H9 (cell line): ENCODE data around the gene RCAN2. TPM values are rescaled to one million over a fixed set of nuclear protein-coding genes. Genes with fewer than 3 reads are reported as not detected.

ENCODE experiments used
- DNase-seq: peaks from one replicate; pipeline ENCODE4 v3.0.0-alpha.2; 2017
- H2AFZ ChIP-seq: one replicate; pipeline ENCODE4 v1.6.1; 2013; ENCODE audit warnings: mild to moderate bottlenecking, low read length, control low read depth, moderate library complexity
- H2AK5ac ChIP-seq: 2 replicates; pipeline ENCODE4 v1.6.1; 2013; ENCODE audit warnings: low read length, control low read depth, mixed read lengths; ENCODE audit not compliant: insufficient read length
- H2BK120ac ChIP-seq: one replicate; pipeline ENCODE4 v1.6.1; 2013; ENCODE audit warnings: low read depth, mild to moderate bottlenecking, low read length, control low read depth, inconsistent platforms; ENCODE audit not compliant: poor library complexity, severe bottlenecking
- H2BK12ac ChIP-seq: 2 replicates; pipeline ENCODE4 v1.6.1; 2013; ENCODE audit warnings: low read length, control low read depth, mixed read lengths, low read depth; ENCODE audit not compliant: insufficient read length
- H2BK15ac ChIP-seq: 2 replicates; pipeline ENCODE4 v1.6.1; 2013; ENCODE audit warnings: low read depth, low read length, control low read depth
- H2BK20ac ChIP-seq: one replicate; pipeline ENCODE4 v1.6.1; 2013; ENCODE audit warnings: low read depth, mild to moderate bottlenecking, low read length, control low read depth, inconsistent platforms; ENCODE audit not compliant: poor library complexity, severe bottlenecking
- H2BK5ac ChIP-seq: 2 replicates; pipeline ENCODE4 v1.6.1; 2013; ENCODE audit warnings: low read length, control low read depth, mixed read lengths; ENCODE audit not compliant: insufficient read length
- H3K14ac ChIP-seq: 2 replicates; pipeline ENCODE4 v1.6.1; 2013; ENCODE audit warnings: low read length, control low read depth; ENCODE audit not compliant: insufficient read depth
- H3K18ac ChIP-seq: 2 replicates; pipeline ENCODE4 v1.6.1; 2013; ENCODE audit warnings: low read depth, mild to moderate bottlenecking, mixed read lengths, low read length, control low read depth; ENCODE audit not compliant: insufficient read length
- H3K23ac ChIP-seq: 2 replicates; pipeline ENCODE4 v1.6.1; 2013; ENCODE audit warnings: low read length, control low read depth, mixed read lengths, low read depth; ENCODE audit not compliant: insufficient read length
- H3K23me2 ChIP-seq: 2 replicates; pipeline ENCODE4 v1.6.1; 2013; ENCODE audit warnings: low read depth, mild to moderate bottlenecking, mixed read lengths, low read length, control low read depth; ENCODE audit not compliant: insufficient read length, poor library complexity, severe bottlenecking
- H3K27ac ChIP-seq: 2 replicates; pipeline ENCODE4 v1.5.1; 2013; ENCODE audit warnings: low read length, control low read depth, mixed read lengths, low read depth; ENCODE audit not compliant: insufficient read length
- H3K27me3 ChIP-seq: 2 replicates; pipeline ENCODE4 v1.6.1; 2013; ENCODE audit warnings: low read length, control low read depth, inconsistent platforms; ENCODE audit not compliant: insufficient read depth
- H3K4ac ChIP-seq: 2 replicates; pipeline ENCODE4 v1.6.1; 2013; ENCODE audit warnings: low read depth, mild to moderate bottlenecking, control low read depth, inconsistent platforms, low read length, moderate library complexity
- H3K4me1 ChIP-seq: 2 replicates; pipeline ENCODE4 v1.6.1; 2013; ENCODE audit warnings: low read length, control low read depth, inconsistent platforms; ENCODE audit not compliant: insufficient read depth
- H3K4me2 ChIP-seq: 2 replicates; pipeline ENCODE4 v1.6.1; 2013; ENCODE audit warnings: low read length, control low read depth, mixed read lengths; ENCODE audit not compliant: insufficient read length, insufficient read depth
- H3K56ac ChIP-seq: 2 replicates; pipeline ENCODE4 v1.6.1; 2013; ENCODE audit warnings: low read depth, mild to moderate bottlenecking, mixed read lengths, low read length, control low read depth; ENCODE audit not compliant: insufficient read length
- H3K79me1 ChIP-seq: 2 replicates; pipeline ENCODE4 v1.6.1; 2013; ENCODE audit warnings: low read depth, mild to moderate bottlenecking, moderate library complexity, low read length, control low read depth, inconsistent platforms; ENCODE audit not compliant: insufficient read depth, poor library complexity, severe bottlenecking
- H3K79me2 ChIP-seq: 2 replicates; pipeline ENCODE4 v1.6.1; 2013; ENCODE audit warnings: low read length, control low read depth, inconsistent platforms; ENCODE audit not compliant: insufficient read depth
- H3K9ac ChIP-seq: 2 replicates; pipeline ENCODE4 v1.6.1; 2013; ENCODE audit warnings: low read length, control low read depth, mixed read lengths; ENCODE audit not compliant: insufficient read length; ENCODE audit errors: extremely low read depth
- H3K9me3 ChIP-seq: one replicate; pipeline ENCODE4 v1.6.1; 2013; ENCODE audit warnings: low read depth, low read length, inconsistent platforms; ENCODE audit not compliant: control insufficient read depth
- H3T11ph ChIP-seq: one replicate; pipeline ENCODE4 v1.6.1; 2013; ENCODE audit warnings: mild to moderate bottlenecking, low read length, control low read depth, inconsistent platforms
- H4K20me1 ChIP-seq: one replicate; pipeline ENCODE4 v1.6.1; 2013; ENCODE audit not compliant: control insufficient read depth, insufficient read length, insufficient read depth
- H4K5ac ChIP-seq: 2 replicates; pipeline ENCODE4 v1.6.1; 2013; ENCODE audit warnings: low read depth, mild to moderate bottlenecking, mixed read lengths, low read length, control low read depth; ENCODE audit not compliant: insufficient read length
- H4K8ac ChIP-seq: replicated peaks from 2 replicates; pipeline ENCODE4 v1.6.1; 2013; ENCODE audit warnings: low read length, control low read depth, mixed read lengths, low read depth; ENCODE audit not compliant: insufficient read length
- H4K91ac ChIP-seq: 2 replicates; pipeline ENCODE4 v1.6.1; 2013; ENCODE audit warnings: low read depth, mild to moderate bottlenecking, moderate library complexity, mixed read lengths, low read length, control low read depth; ENCODE audit not compliant: insufficient read length
- H3K27ac Mint-ChIP-seq, 3 experiments: 2 replicates in 2 of 3; 3 replicates in 1 of 3; pipeline ENCODE4 v1.8.0; 2020 to 2021; ENCODE audit warnings: mixed read lengths in 3 of 3, mild to moderate bottlenecking in 1 of 3, moderate library complexity in 1 of 3
- H3K27me3 Mint-ChIP-seq: 2 replicates; pipeline ENCODE4 v1.8.0; 2021; ENCODE audit warnings: low read depth, mild to moderate bottlenecking, moderate library complexity, mixed read lengths
- H3K36me3 Mint-ChIP-seq, 3 experiments: 2 replicates in 2 of 3; 3 replicates in 1 of 3; pipeline ENCODE4 v1.8.0; 2020 to 2021; ENCODE audit warnings: low read depth in 3 of 3, mixed read lengths in 3 of 3; ENCODE audit not compliant: insufficient read depth in 1 of 3
- H3K4me1 Mint-ChIP-seq, 2 experiments: 2 replicates each; pipeline ENCODE4 v1.8.0; 2020; ENCODE audit warnings: mixed read lengths in 2 of 2
- H3K4me3 Mint-ChIP-seq, 2 experiments: 2 replicates in 1 of 2; 3 replicates in 1 of 2; pipeline ENCODE4 v1.8.0; 2020 to 2021; ENCODE audit warnings: mild to moderate bottlenecking in 2 of 2, mixed read lengths in 2 of 2, moderate library complexity in 1 of 2
- H3K9me3 Mint-ChIP-seq, 2 experiments: 2 replicates in 1 of 2; 3 replicates in 1 of 2; pipeline ENCODE4 v1.8.0; 2020; ENCODE audit warnings: mild to moderate bottlenecking in 2 of 2, mixed read lengths in 2 of 2, moderate library complexity in 1 of 2
- CTCF ChIP-seq: fragments of 200-600 bp; sonication (generic); conservative IDR thresholded peaks from 3 replicates; pipeline ENCODE4 v1.8.0; 2021; ENCODE audit warnings: antibody characterized with exemption, mild to moderate bottlenecking
- WGBS: extraction: QIAGEN DNeasy Blood & Tissue Kit; methylation state at CpG from one replicate; pipeline ENCODE4 v1.1.7; 2013; ENCODE audit warnings: missing lambda C conversion rate, low lambda C conversion rate, mixed read lengths; ENCODE audit not compliant: insufficient read length; ENCODE audit errors: extremely low coverage; 5-methylcytosine and 5-hydroxymethylcytosine counted together
- total RNA-seq: library from RNA; stranded (reverse); gene quantifications from 2 replicates; pipeline ENCODE4 v1.2.1, GENCODE V29; 2021

Gene RCAN2
- total RNA-seq, 1 experiment from 2014 or later = 3.0 TPM

DNA sequence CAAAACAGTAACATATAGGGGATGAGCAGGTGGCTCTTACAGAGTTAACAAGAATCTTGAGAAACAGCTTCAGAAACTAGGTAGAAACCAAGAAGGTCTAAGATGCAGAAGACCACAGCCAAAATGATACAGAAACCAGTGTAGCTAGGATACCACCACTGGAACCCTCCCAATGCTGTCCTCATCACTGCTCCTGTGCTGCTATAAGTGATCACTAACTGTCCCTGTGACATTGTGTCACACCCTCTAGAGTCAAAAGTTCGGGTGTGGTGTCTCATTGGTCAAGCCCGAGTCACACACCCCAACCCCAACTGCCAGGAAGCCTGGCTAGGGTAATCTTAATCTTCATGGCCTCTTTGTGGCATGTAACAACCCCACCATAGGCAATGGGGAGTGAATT is 153.1 kb downstream of the RCAN2 start:
- H3K27ac Mint-ChIP-seq = no peak overlapping the region
- no peak overlapping the region for H3K4me3 Mint-ChIP-seq
- Histone ChIP-seq H2AFZ (no peak overlapping the region), H2BK5ac (no peak overlapping the region), H3K79me2 (no peaks in the 10 kb centered on the region), H4K8ac (no peak overlapping the region), H2BK12ac (no peak overlapping the region), H3K9ac (no peak overlapping the region), H4K91ac (no peak overlapping the region), H3K4me1 (no peaks in the 10 kb centered on the region), H3K14ac (no peak overlapping the region), H2BK120ac (no peak overlapping the region), H3K23ac (no peak overlapping the region), H3K27ac (no peak overlapping the region), H4K20me1 (no peaks in the 10 kb centered on the region), H4K5ac (no peak overlapping the region), H3K4ac (no peak overlapping the region), H3T11ph (no peak overlapping the region), H3K9me3 (no peaks in the 10 kb centered on the region), H3K18ac (no peak overlapping the region), H2AK5ac (no peak overlapping the region), H3K23me2 (no peaks in the 10 kb centered on the region), H3K56ac (no peak overlapping the region), H3K79me1 (no peaks in the 10 kb centered on the region), H2BK20ac (no peak overlapping the region), H3K4me2 (no peak overlapping the region), H3K27me3 (no peaks in the 10 kb centered on the region), H2BK15ac (no peak overlapping the region)
- no peaks in the 10 kb centered on the region for H3K4me1 Mint-ChIP-seq
- H3K9me3 Mint-ChIP-seq = no peaks in the 10 kb centered on the region
- no peaks in the 10 kb centered on the region for H3K27me3 Mint-ChIP-seq
- DNase-seq = no peak
- no peaks in the 10 kb centered on the region for H3K36me3 Mint-ChIP-seq
- TF ChIP-seq CTCF = no peak
- WGBS = no CpG with 5 or more reads among the region's 2 CpGs
